GM21737 (cell line): ENCODE data around the gene SLC25A26.
"Not testable (repeated sequence)": the region's sequence is repeated elsewhere in the genome, so short reads cannot be mapped to it uniquely, and the experiment has no call there.

Source experiments
- ATAC-seq: cut with Tn5 transposase; IDR thresholded peaks from one replicate; pipeline ENCODE4 v1.9.1; 2021; ENCODE audit warnings: mild to moderate bottlenecking, moderate library complexity; ENCODE audit not compliant: unreplicated experiment

The SLC25A26 gene

GRCh38 chr3:66268864-66269263 is 48.1 kb downstream of the SLC25A26 start:
- ATAC-seq, result no peak

GRCh38 chr3:66269411-66269810 is 48.6 kb downstream of the SLC25A26 start:
- ATAC-seq, result no peak

- ATAC-seq, result no peak
Measured at GRCh38 chr3:66270288-66270687, 49.5 kb downstream of the SLC25A26 start.

GRCh38 chr3:66270701-66271100 is 49.9 kb downstream of the SLC25A26 start:
- ATAC-seq, result no peak

- no peak for ATAC-seq
Measured at GRCh38 chr3:66271231-66271630, 50.4 kb downstream of the SLC25A26 start.

- no peak for ATAC-seq
Measured at GRCh38 chr3:66272016-66272415, 51.2 kb downstream of the SLC25A26 start.

GRCh38 chr3:66274837-66275236 is 54.0 kb downstream of the SLC25A26 start:
- not testable (repeated sequence) for ATAC-seq

- peak; percentile 71 for ATAC-seq
Measured at GRCh38 chr3:66276705-66277274, 56.0 kb downstream of the SLC25A26 start.

GRCh38 chr3:66279168-66279567 is 58.4 kb downstream of the SLC25A26 start:
- no peak for ATAC-seq

GRCh38 chr3:66280304-66280703 is 59.5 kb downstream of the SLC25A26 start:
- no peak for ATAC-seq

GRCh38 chr3:66291922-66292321 is 71.1 kb downstream of the SLC25A26 start:
- ATAC-seq, result not testable (repeated sequence)

- ATAC-seq, result no peak
Measured at GRCh38 chr3:66297260-66297873, 76.6 kb downstream of the SLC25A26 start.

- no peak for ATAC-seq
Measured at GRCh38 chr3:66297900-66298299, 77.1 kb downstream of the SLC25A26 start.

GRCh38 chr3:66298591-66298990 is 77.8 kb downstream of the SLC25A26 start:
- no peak for ATAC-seq

GRCh38 chr3:66299085-66299484 is 78.3 kb downstream of the SLC25A26 start:
- not testable (repeated sequence) for ATAC-seq

- ATAC-seq, result no peak
Measured at GRCh38 chr3:66299891-66300290, 79.1 kb downstream of the SLC25A26 start.

GRCh38 chr3:66302288-66302687 is 81.5 kb downstream of the SLC25A26 start:
- peak; percentile 57 for ATAC-seq

GRCh38 chr3:66303491-66303901 is 82.7 kb downstream of the SLC25A26 start:
- peak; percentile 57 for ATAC-seq

- ATAC-seq, result no peak
Measured at GRCh38 chr3:66304293-66304692, 83.5 kb downstream of the SLC25A26 start.

GRCh38 chr3:66306086-66306485 is 85.3 kb downstream of the SLC25A26 start:
- not testable (repeated sequence) for ATAC-seq

GRCh38 chr3:66306991-66307390 is 86.2 kb downstream of the SLC25A26 start:
- not testable (repeated sequence) for ATAC-seq

- ATAC-seq, result no peak
Measured at GRCh38 chr3:66312039-66312438, 91.2 kb downstream of the SLC25A26 start.

- no peak for ATAC-seq
Measured at GRCh38 chr3:66314455-66314854, 93.7 kb downstream of the SLC25A26 start.
